Measurements from ENCODE around the gene SEC24B. TPM values are rescaled to one million over a fixed set of nuclear protein-coding genes. Genes with fewer than 3 reads are reported as not detected.

The SEC24B gene
- total and polyA plus RNA-seq, 2 donors (not counting 3 experiments of a cell fraction or from before 2014, with no cell fraction given): 35.9 to 46.2 TPM

- peak overlapping the region; percentile 96 for H3K9ac ChIP-seq (replicated peaks; ENCODE audit: extremely low read depth, insufficient read depth, low read length)
- no peak for TF ChIP-seq FOS (IDR thresholded peaks at IDR 0.05; ENCODE audit: borderline replicate concordance, insufficient read depth, low read length)
- no peak for TF ChIP-seq MAX (IDR thresholded peaks at IDR 0.05; ENCODE audit: insufficient read depth, insufficient read length)
- no peak for TF ChIP-seq CTCF (IDR thresholded peaks at IDR 0.05; ENCODE audit: extremely low read depth in 1 of 2, insufficient read depth in 1 of 2, low read depth in 1 of 2, low read length in 2 of 2)
- no peak for TF ChIP-seq POLR2A (IDR thresholded peaks at IDR 0.05; ENCODE audit: low read depth, low read length)
- TF ChIP-seq POLR2AphosphoS5 (IDR thresholded peaks at IDR 0.05; ENCODE audit: insufficient read depth, low read depth, low read length): no peak
- TF ChIP-seq JUN (IDR thresholded peaks at IDR 0.05; ENCODE audit: borderline replicate concordance, insufficient read depth, insufficient read length, low read depth): no peak
- TF ChIP-seq MYC (IDR thresholded peaks at IDR 0.05; ENCODE audit: low read depth, low read length): no peak
- TF ChIP-seq EZH2 (IDR thresholded peaks at IDR 0.05; ENCODE audit: borderline replicate concordance, low read depth, low read length, severe bottlenecking): no peak
- no peak for TF ChIP-seq GATA2 (IDR thresholded peaks at IDR 0.05; ENCODE audit: insufficient read depth, insufficient read length, low read depth, low read length)
- H3K4me2 ChIP-seq (ENCODE audit: insufficient read depth, low read length): peak overlapping the region; percentile 97
- DNase-seq (ENCODE audit: low read depth, low spot score): peak; percentile 57
- H3K9me1 ChIP-seq (replicated peaks; ENCODE audit: control insufficient read depth, extremely low read depth, insufficient read depth, low read length): no peaks in the 10 kb centered on the region
- H3K36me3 ChIP-seq (ENCODE audit: control insufficient read depth in 2 of 2, extremely low read depth in 1 of 2, insufficient read depth in 2 of 2, low read length in 2 of 2): no peaks in the 10 kb centered on the region
- intact Hi-C loops (cut with micrococcal nuclease) (loop anchor here (1.0 to 2.0 kb wide), 9 partner anchors 128 to 1108 kb away; partner anchors contain the start of genes CASP6, ELOVL6, GAR1 and MCUB), dilution Hi-C loops (cut with MboI; ENCODE audit: extremely low pct_ligation_motif_present, low sequenced_read_pairs) (no loop called here)
- FAIRE-seq: no peak
- CTCF ChIA-PET: interaction anchor here (0.6 to 2.7 kb wide), 41 partner anchors 10 to 546 kb away, joined by 3 to 21 read pairs (median 5); partner anchors contain the start of genes CASP6, CFI, GAR1 and PLA2G12A
- no TSS peak for BruUV-seq (replicated peaks)
- no peaks in the 10 kb centered on the region for H3K9me3 ChIP-seq (replicated peaks; ENCODE audit: control insufficient read depth, insufficient read depth, low read length)
- POLR2A ChIA-PET: interaction anchor here (0.7 kb wide), 1 partner anchor 1110 kb away, joined by 3 read pairs; no protein-coding TSS in a partner anchor
- H3K27ac ChIP-seq (ENCODE audit: insufficient read depth, low read depth, low read length): peak overlapping the region; percentile 93
- H4K20me1 ChIP-seq (replicated peaks; ENCODE audit: control insufficient read depth, extremely low read depth, insufficient read depth, low read length): peaks cover 10% of the 10 kb centered on the region
- peak overlapping the region; percentile 88 for H2AFZ ChIP-seq (ENCODE audit: low read depth, low read length)
- peak overlapping the region; percentile 48 to 83 (median 59) for H3K4me3 ChIP-seq (replicated peaks in 1 of 3; ENCODE audit: insufficient read depth in 1 of 3, low read depth in 1 of 3, low read length in 3 of 3)
- peaks cover 48% of the 10 kb centered on the region for H3K4me1 ChIP-seq (ENCODE audit: control insufficient read depth, extremely low read depth, insufficient read depth, low read length)
- H3K27me3 ChIP-seq (ENCODE audit: control insufficient read depth in 2 of 2, insufficient read depth in 2 of 2, low read length in 2 of 2): no peaks in the 10 kb centered on the region
- H3K79me2 ChIP-seq (ENCODE audit: control insufficient read depth, insufficient read depth, low read length): peaks cover 38% of the 10 kb centered on the region
These were observed 919 bp upstream of the SEC24B start for GRCh38 chr4:109432696-109433095.
